GM12872 (cell line): ENCODE data around the gene PCDHGB6.

Experiments used
- CTCF ChIP-seq: IDR thresholded peaks from 3 replicates; pipeline ENCODE4 v1.5.1; 2011; ENCODE audit warnings: low read depth, mild to moderate bottlenecking, low read length, moderate library complexity; ENCODE audit not compliant: insufficient read depth

The PCDHGB6 gene

GRCh38 chr5:141369994-141370848 is 37.6 kb upstream of the PCDHGB6 start, which contains the start of gene PCDHGB3:
TSS of gene PCDHGB3 (plus strand) at chr5:141370242. CDS start at chr5:141370395, 153 bp downstream.
- TF ChIP-seq CTCF, result peak; percentile 72

- no peak for TF ChIP-seq CTCF
Observed at GRCh38 chr5:141371572-141372475, 36.0 kb upstream of the PCDHGB6 start.

GRCh38 chr5:141373673-141374317 is 34.0 kb upstream of the PCDHGB6 start, which contains the start of gene PCDHGA6:
TSS of gene PCDHGA6 (plus strand) at chr5:141373891. CDS start at chr5:141374084, 193 bp downstream.
- peak; percentile 45; the same call in 1 of the 3 replicates for TF ChIP-seq CTCF

- TF ChIP-seq CTCF, result no peak
Observed at GRCh38 chr5:141374627-141375026, 33.2 kb upstream of the PCDHGB6 start.

- 0 out of 3 replicates have a peak, but pooled peaks have one; percentile 1 for TF ChIP-seq CTCF
Observed at GRCh38 chr5:141382469-141383294, 25.1 kb upstream of the PCDHGB6 start, which contains the start of gene PCDHGA7. TSS of gene PCDHGA7 (plus strand) at chr5:141382742. CDS start at chr5:141382900, 158 bp downstream.

- TF ChIP-seq CTCF, result no peak
Observed at GRCh38 chr5:141383345-141383744, 24.5 kb upstream of the PCDHGB6 start.
